Measurements from ENCODE around the gene TDRD7. TPM values are rescaled to one million over a fixed set of nuclear protein-coding genes. Genes with fewer than 3 reads are reported as not detected.

TDRD7 gene
- polyA plus RNA-seq, 1 experiment, result 8.2 TPM

GRCh38 chr9:97500263-97500662, 88.4 kb downstream of the TDRD7 start:
- Histone ChIP-seq H3K9me3 (ENCODE audit: control insufficient read depth, insufficient read depth, low read length) (no peaks in the 10 kb centered on the region; the same call in 1 of the 2 replicates), H3K27ac (ENCODE audit: low read depth, low read length) (no peak overlapping the region), H3K27me3 (ENCODE audit: control insufficient read depth, insufficient read depth, low read length) (peaks cover 47% of the 10 kb centered on the region), H3K4me3 (ENCODE audit: low read depth, low read length) (no peak overlapping the region)
- DNase-seq (ENCODE audit: low read depth, low spot score), result no peak
- ChIA-PET POLR2A (no interaction called here), CTCF (interaction anchor here (0.9 to 2.3 kb wide), 6 partner anchors 29 to 643 kb away, joined by 3 to 25 read pairs (median 4); no protein-coding TSS in a partner anchor)
- no peak for TF ChIP-seq CTCF (IDR thresholded peaks at IDR 0.05; ENCODE audit: low read depth, low read length)

- DNase-seq (ENCODE audit: low read depth, low spot score), result no peak
- CTCF ChIA-PET, result interaction anchor here (0.9 to 2.3 kb wide), 7 partner anchors 30 to 643 kb away, joined by 3 to 25 read pairs (median 5); no protein-coding TSS in a partner anchor
- TF ChIP-seq CTCF (IDR thresholded peaks at IDR 0.05; ENCODE audit: low read depth, low read length), result no peak
- Histone ChIP-seq H3K4me3 (ENCODE audit: low read depth, low read length) (peak overlapping the region; percentile 45), H3K27ac (ENCODE audit: low read depth, low read length) (no peak overlapping the region), H3K9me3 (ENCODE audit: control insufficient read depth, insufficient read depth, low read length) (no peaks in the 10 kb centered on the region; the same call in 1 of the 2 replicates), H3K27me3 (ENCODE audit: control insufficient read depth, insufficient read depth, low read length) (peaks cover 52% of the 10 kb centered on the region)
- POLR2A ChIA-PET, result interaction anchor here (0.6 kb wide), 1 partner anchor 10 kb away, joined by 5 read pairs; no protein-coding TSS in a partner anchor
Measured at GRCh38 chr9:97500765-97501176, 88.9 kb downstream of the TDRD7 start.

- Histone ChIP-seq H3K9me3 (ENCODE audit: control insufficient read depth, insufficient read depth, low read length) (no peaks in the 10 kb centered on the region; the same call in 1 of the 2 replicates), H3K27ac (ENCODE audit: low read depth, low read length) (no peak within 1 kb of the TSS), H3K4me3 (ENCODE audit: low read depth, low read length) (peak within 1 kb of the TSS; percentile 50), H3K27me3 (ENCODE audit: control insufficient read depth, insufficient read depth, low read length) (peaks cover 52% of the 10 kb centered on the region)
- no peak for DNase-seq (ENCODE audit: low read depth, low spot score)
- no peak for TF ChIP-seq CTCF (IDR thresholded peaks at IDR 0.05; ENCODE audit: low read depth, low read length)
- ChIA-PET POLR2A (interaction anchor here (0.6 kb wide), 1 partner anchor 10 kb away, joined by 5 read pairs; no protein-coding TSS in a partner anchor), CTCF (interaction anchor here (0.6 to 2.3 kb wide), 10 partner anchors 20 to 644 kb away, joined by 3 to 25 read pairs (median 5); no protein-coding TSS in a partner anchor)
Measured at GRCh38 chr9:97501177-97501971, 89.5 kb downstream of the TDRD7 start, which contains the start of gene TMOD1. TMOD1 (plus strand) TSS chr9:97501666; CDS start chr9:97524189, 22,523 bp downstream.

- peaks cover 52% of the 10 kb centered on the region for H3K27me3 ChIP-seq (ENCODE audit: control insufficient read depth, insufficient read depth, low read length)
- CTCF ChIA-PET, result interaction anchor here (0.6 to 2.3 kb wide), 7 partner anchors 20 to 297 kb away, joined by 3 to 25 read pairs (median 5); no protein-coding TSS in a partner anchor
- DNase-seq (ENCODE audit: low read depth, low spot score), result no peak
- no peak for TF ChIP-seq CTCF (IDR thresholded peaks at IDR 0.05; ENCODE audit: low read depth, low read length)
- no peak overlapping the region for H3K27ac ChIP-seq (ENCODE audit: low read depth, low read length)
- no peaks in the 10 kb centered on the region; the same call in 1 of the 2 replicates for H3K9me3 ChIP-seq (ENCODE audit: control insufficient read depth, insufficient read depth, low read length)
- H3K4me3 ChIP-seq (ENCODE audit: low read depth, low read length), result peak overlapping the region; percentile 50
- POLR2A ChIA-PET, result no interaction called here
Measured at GRCh38 chr9:97501972-97502221, 90.0 kb downstream of the TDRD7 start.
